ENCODE results near the gene EPB42.

EPB42 gene

GRCh38 chr15:43251871-43252250 is 31.0 kb upstream of the EPB42 start:
- Histone ChIP-seq H3K27me3 (ENCODE audit: control insufficient read depth, insufficient read depth, low read length) (no peaks in the 10 kb centered on the region), H3K36me3 (ENCODE audit: control insufficient read depth, insufficient read depth, low read length) (no peaks in the 10 kb centered on the region), H3K27ac (ENCODE audit: low read depth, low read length) (no peak overlapping the region), H3K9ac (ENCODE audit: low read length) (no peak overlapping the region), H3K4me3 (ENCODE audit: low read length) (no peak overlapping the region), H3K4me1 (ENCODE audit: control insufficient read depth, insufficient read depth, low read length) (no peaks in the 10 kb centered on the region)

- H3K4me3 ChIP-seq (ENCODE audit: low read length), result no peak overlapping the region
- H3K9ac ChIP-seq (ENCODE audit: low read length), result no peak overlapping the region
- no peaks in the 10 kb centered on the region for H3K27me3 ChIP-seq (ENCODE audit: control insufficient read depth, insufficient read depth, low read length)
- H3K4me1 ChIP-seq (ENCODE audit: control insufficient read depth, insufficient read depth, low read length), result no peaks in the 10 kb centered on the region
- H3K27ac ChIP-seq (ENCODE audit: low read depth, low read length), result no peak overlapping the region
- H3K36me3 ChIP-seq (ENCODE audit: control insufficient read depth, insufficient read depth, low read length), result no peaks in the 10 kb centered on the region
These were observed 30.5 kb upstream of the EPB42 start for GRCh38 chr15:43251185-43251870.

GRCh38 chr15:43250785-43251184 is 30.0 kb upstream of the EPB42 start:
- H3K27me3 ChIP-seq (ENCODE audit: control insufficient read depth, insufficient read depth, low read length), result no peaks in the 10 kb centered on the region
- no peak overlapping the region for H3K27ac ChIP-seq (ENCODE audit: low read depth, low read length)
- no peak overlapping the region for H3K9ac ChIP-seq (ENCODE audit: low read length)
- no peaks in the 10 kb centered on the region for H3K4me1 ChIP-seq (ENCODE audit: control insufficient read depth, insufficient read depth, low read length)
- H3K4me3 ChIP-seq (ENCODE audit: low read length), result no peak overlapping the region
- no peaks in the 10 kb centered on the region for H3K36me3 ChIP-seq (ENCODE audit: control insufficient read depth, insufficient read depth, low read length)

GRCh38 chr15:43249699-43250203 is 28.9 kb upstream of the EPB42 start:
- Histone ChIP-seq H3K4me1 (ENCODE audit: control insufficient read depth, insufficient read depth, low read length) (no peaks in the 10 kb centered on the region), H3K36me3 (ENCODE audit: control insufficient read depth, insufficient read depth, low read length) (no peaks in the 10 kb centered on the region), H3K27me3 (ENCODE audit: control insufficient read depth, insufficient read depth, low read length) (no peaks in the 10 kb centered on the region), H3K4me3 (ENCODE audit: low read length) (no peak overlapping the region), H3K9ac (ENCODE audit: low read length) (no peak overlapping the region), H3K27ac (ENCODE audit: low read depth, low read length) (no peak overlapping the region)

GRCh38 chr15:43249236-43249635 is 28.4 kb upstream of the EPB42 start:
- no peak overlapping the region for H3K9ac ChIP-seq (ENCODE audit: low read length)
- no peaks in the 10 kb centered on the region for H3K36me3 ChIP-seq (ENCODE audit: control insufficient read depth, insufficient read depth, low read length)
- H3K27ac ChIP-seq (ENCODE audit: low read depth, low read length), result no peak overlapping the region
- H3K4me3 ChIP-seq (ENCODE audit: low read length), result no peak overlapping the region
- H3K4me1 ChIP-seq (ENCODE audit: control insufficient read depth, insufficient read depth, low read length), result no peaks in the 10 kb centered on the region
- no peaks in the 10 kb centered on the region for H3K27me3 ChIP-seq (ENCODE audit: control insufficient read depth, insufficient read depth, low read length)

- Histone ChIP-seq H3K27me3 (ENCODE audit: control insufficient read depth, insufficient read depth, low read length) (no peaks in the 10 kb centered on the region), H3K27ac (ENCODE audit: low read depth, low read length) (no peak overlapping the region)
These were observed 25.5 kb upstream of the EPB42 start for GRCh38 chr15:43246261-43246774.

GRCh38 chr15:43244092-43244491 is 23.3 kb upstream of the EPB42 start:
- Histone ChIP-seq H3K27ac (ENCODE audit: low read depth, low read length) (no peak overlapping the region), H3K36me3 (ENCODE audit: control insufficient read depth, insufficient read depth, low read length) (no peaks in the 10 kb centered on the region), H3K9ac (ENCODE audit: low read length) (no peak overlapping the region), H3K4me1 (ENCODE audit: control insufficient read depth, insufficient read depth, low read length) (no peaks in the 10 kb centered on the region), H3K4me3 (ENCODE audit: low read length) (no peak overlapping the region), H3K27me3 (ENCODE audit: control insufficient read depth, insufficient read depth, low read length) (no peaks in the 10 kb centered on the region)

More at GRCh38 chr15:43246261-43246774, 25.5 kb upstream of the EPB42 start:
- Histone ChIP-seq H3K4me3 (ENCODE audit: low read length) (no peak overlapping the region), H3K36me3 (ENCODE audit: control insufficient read depth, insufficient read depth, low read length) (no peaks in the 10 kb centered on the region), H3K4me1 (ENCODE audit: control insufficient read depth, insufficient read depth, low read length) (no peaks in the 10 kb centered on the region), H3K9ac (ENCODE audit: low read length) (no peak overlapping the region)

- H3K27ac ChIP-seq (ENCODE audit: low read depth, low read length), result no peak overlapping the region
- H3K9ac ChIP-seq (ENCODE audit: low read length), result no peak overlapping the region
- H3K4me1 ChIP-seq (ENCODE audit: control insufficient read depth, insufficient read depth, low read length), result no peaks in the 10 kb centered on the region
- H3K4me3 ChIP-seq (ENCODE audit: low read length), result no peak overlapping the region
- H3K27me3 ChIP-seq (ENCODE audit: control insufficient read depth, insufficient read depth, low read length), result no peaks in the 10 kb centered on the region
- H3K36me3 ChIP-seq (ENCODE audit: control insufficient read depth, insufficient read depth, low read length), result no peaks in the 10 kb centered on the region
These were observed 22.3 kb upstream of the EPB42 start for GRCh38 chr15:43243020-43243645.

- H3K27me3 ChIP-seq (ENCODE audit: control insufficient read depth, insufficient read depth, low read length), result no peaks in the 10 kb centered on the region
- no peaks in the 10 kb centered on the region for H3K4me1 ChIP-seq (ENCODE audit: control insufficient read depth, insufficient read depth, low read length)
- no peak overlapping the region for H3K27ac ChIP-seq (ENCODE audit: low read depth, low read length)
- H3K9ac ChIP-seq (ENCODE audit: low read length), result no peak overlapping the region
- H3K4me3 ChIP-seq (ENCODE audit: low read length), result no peak overlapping the region
- no peaks in the 10 kb centered on the region for H3K36me3 ChIP-seq (ENCODE audit: control insufficient read depth, insufficient read depth, low read length)
These were observed 21.8 kb upstream of the EPB42 start for GRCh38 chr15:43242616-43243015.

GRCh38 chr15:43241100-43241499 is 20.3 kb upstream of the EPB42 start:
- Histone ChIP-seq H3K9ac (ENCODE audit: low read length) (no peak overlapping the region), H3K4me3 (ENCODE audit: low read length) (no peak overlapping the region), H3K27me3 (ENCODE audit: control insufficient read depth, insufficient read depth, low read length) (no peaks in the 10 kb centered on the region), H3K27ac (ENCODE audit: low read depth, low read length) (no peak overlapping the region), H3K36me3 (ENCODE audit: control insufficient read depth, insufficient read depth, low read length) (no peaks in the 10 kb centered on the region), H3K4me1 (ENCODE audit: control insufficient read depth, insufficient read depth, low read length) (no peaks in the 10 kb centered on the region)

- Histone ChIP-seq H3K4me3 (ENCODE audit: low read length) (no peak overlapping the region), H3K36me3 (ENCODE audit: control insufficient read depth, insufficient read depth, low read length) (no peaks in the 10 kb centered on the region), H3K27ac (ENCODE audit: low read depth, low read length) (no peak overlapping the region), H3K27me3 (ENCODE audit: control insufficient read depth, insufficient read depth, low read length) (no peaks in the 10 kb centered on the region), H3K4me1 (ENCODE audit: control insufficient read depth, insufficient read depth, low read length) (no peaks in the 10 kb centered on the region), H3K9ac (ENCODE audit: low read length) (no peak overlapping the region)
These were observed 19.1 kb upstream of the EPB42 start for GRCh38 chr15:43239732-43240491.

GRCh38 chr15:43238671-43239131 is 17.9 kb upstream of the EPB42 start:
- Histone ChIP-seq H3K9ac (ENCODE audit: low read length) (no peak overlapping the region), H3K27me3 (ENCODE audit: control insufficient read depth, insufficient read depth, low read length) (no peaks in the 10 kb centered on the region), H3K4me1 (ENCODE audit: control insufficient read depth, insufficient read depth, low read length) (no peaks in the 10 kb centered on the region), H3K4me3 (ENCODE audit: low read length) (no peak overlapping the region), H3K36me3 (ENCODE audit: control insufficient read depth, insufficient read depth, low read length) (no peaks in the 10 kb centered on the region), H3K27ac (ENCODE audit: low read depth, low read length) (no peak overlapping the region)

Measured in rectal smooth muscle tissue (tissue), 1 donor.